GM18505 (cell line): ENCODE measurements around the gene CDC37.
A peak's percentile ranks its signal among the peaks of the same experiment; 100 is the strongest.
"Not testable (repeated sequence)": the region's sequence is repeated elsewhere in the genome, so short reads cannot be mapped to it uniquely, and the experiment has no call there.

ENCODE experiments used
- ATAC-seq: cut with Tn5 transposase; IDR thresholded peaks from one replicate; pipeline ENCODE4 v1.9.1; 2021; ENCODE audit not compliant: unreplicated experiment
- POLR2A ChIP-seq: IDR thresholded peaks from 4 replicates; pipeline ENCODE4 v1.6.1; 2011; ENCODE audit warnings: borderline replicate concordance; ENCODE audit not compliant: insufficient read depth, insufficient read length; ENCODE audit errors: extremely low read depth

The CDC37 gene

GRCh38 chr19:10416380-10417257 lies 13.3 kb upstream of the CDC37 start:
- ATAC-seq: peak; percentile 54
- no peak for TF ChIP-seq POLR2A

- TF ChIP-seq POLR2A: peak; percentile 41
- no peak for ATAC-seq
Measured at GRCh38 chr19:10416083-10416379, 12.7 kb upstream of the CDC37 start.

DNA sequence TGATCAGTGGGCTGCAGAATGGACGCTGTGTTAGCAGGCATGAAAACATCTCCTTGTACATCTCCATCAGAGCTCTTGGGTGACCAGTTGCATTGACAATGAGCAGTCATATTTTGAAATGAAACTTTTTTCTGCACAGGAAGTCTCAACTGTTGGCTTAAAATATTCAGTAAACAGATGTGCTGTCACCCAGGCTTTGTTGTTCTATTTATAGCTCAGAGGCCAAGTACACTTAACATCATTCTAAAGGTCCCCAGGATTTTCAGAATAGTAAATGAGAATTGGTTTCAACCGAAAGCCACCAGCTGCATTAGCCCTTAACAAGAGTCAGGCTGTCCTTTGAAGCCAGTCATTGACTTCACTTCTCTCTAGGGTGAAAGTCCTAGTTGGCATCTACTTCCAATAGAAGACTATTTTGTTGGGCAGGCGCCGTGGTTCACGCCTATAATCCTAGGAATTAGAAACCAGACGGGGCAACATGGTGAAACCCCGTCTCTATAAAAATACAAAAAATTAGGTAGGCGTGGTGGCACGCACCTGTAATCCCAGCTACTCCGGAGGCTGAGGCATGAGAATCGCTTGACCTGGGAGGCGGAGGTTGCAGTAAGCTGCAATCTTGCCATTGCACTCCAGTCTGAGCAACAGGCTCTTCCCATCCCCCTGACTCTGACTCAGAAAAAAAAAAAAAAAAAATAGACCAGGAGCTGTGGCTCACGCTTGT lies 9.1 kb upstream of the CDC37 start:
- peak; percentile 35 for ATAC-seq
- TF ChIP-seq POLR2A: peak; percentile 26

DNA sequence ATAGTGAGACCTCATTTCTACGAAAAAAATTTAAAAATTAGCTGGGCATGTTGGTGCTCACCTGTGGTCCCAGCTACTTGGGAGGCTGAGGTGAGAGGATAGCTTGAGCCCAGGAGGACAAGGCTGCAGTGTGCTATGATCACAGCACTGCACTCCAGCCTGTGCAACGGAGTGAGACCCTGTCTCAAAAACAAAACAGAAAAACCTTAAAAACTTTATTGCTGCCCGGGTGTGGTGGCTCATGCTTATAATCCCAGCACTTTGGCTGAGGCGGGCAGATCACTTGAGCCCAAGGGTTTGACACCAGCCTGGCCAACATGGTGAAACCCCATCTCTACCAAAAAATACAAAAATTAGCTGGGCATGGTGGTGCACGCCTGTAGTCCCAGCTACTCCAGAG lies 7.9 kb upstream of the CDC37 start:
- not testable (repeated sequence) for ATAC-seq

GRCh38 chr19:10408511-10409283 lies 5.4 kb upstream of the CDC37 start:
- TF ChIP-seq POLR2A: no peak
- no peak for ATAC-seq

DNA sequence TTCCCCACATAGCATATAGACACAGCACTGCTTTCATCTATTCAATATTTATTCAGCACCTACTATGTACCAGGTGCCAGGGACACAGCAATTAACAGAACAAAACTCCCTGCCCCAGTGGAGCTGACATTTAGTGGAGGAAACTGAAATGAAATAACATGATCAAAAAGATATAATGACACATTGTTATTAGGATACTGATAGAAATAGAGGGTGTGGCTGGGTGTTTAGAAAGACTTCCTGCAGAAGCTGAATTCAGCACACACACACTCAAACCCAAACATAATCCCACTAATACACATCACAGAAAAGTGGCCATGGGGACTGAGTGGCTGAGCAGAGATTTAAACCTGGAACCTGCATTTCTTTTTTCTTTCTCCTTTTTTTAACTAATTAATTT lies 3.8 kb upstream of the CDC37 start:
- ATAC-seq: no peak
- TF ChIP-seq POLR2A: no peak

DNA sequence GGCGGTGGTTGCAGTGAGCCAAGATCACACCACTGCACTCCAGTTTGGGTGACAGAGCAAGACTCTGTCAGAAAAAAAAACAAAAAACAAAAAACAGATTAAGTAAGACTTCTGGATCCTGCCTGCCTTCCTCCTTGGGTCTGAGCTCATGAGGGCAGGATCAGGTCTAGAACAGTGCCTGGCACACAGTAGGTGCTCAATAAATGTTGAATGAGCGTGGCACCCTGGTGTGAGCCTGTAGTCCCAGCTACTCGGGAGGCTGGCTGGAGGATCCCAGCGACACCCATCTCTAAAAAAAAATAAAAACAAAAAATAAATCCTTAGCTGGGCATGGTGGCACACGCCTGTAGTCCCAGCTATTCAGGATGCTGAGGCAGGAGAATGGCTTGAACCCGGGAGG lies 2.8 kb upstream of the CDC37 start:
- TF ChIP-seq POLR2A: no peak
- no peak for ATAC-seq

- no peak for TF ChIP-seq POLR2A
- no peak for ATAC-seq
Measured at GRCh38 chr19:10404888-10405820, 1.8 kb upstream of the CDC37 start.

DNA sequence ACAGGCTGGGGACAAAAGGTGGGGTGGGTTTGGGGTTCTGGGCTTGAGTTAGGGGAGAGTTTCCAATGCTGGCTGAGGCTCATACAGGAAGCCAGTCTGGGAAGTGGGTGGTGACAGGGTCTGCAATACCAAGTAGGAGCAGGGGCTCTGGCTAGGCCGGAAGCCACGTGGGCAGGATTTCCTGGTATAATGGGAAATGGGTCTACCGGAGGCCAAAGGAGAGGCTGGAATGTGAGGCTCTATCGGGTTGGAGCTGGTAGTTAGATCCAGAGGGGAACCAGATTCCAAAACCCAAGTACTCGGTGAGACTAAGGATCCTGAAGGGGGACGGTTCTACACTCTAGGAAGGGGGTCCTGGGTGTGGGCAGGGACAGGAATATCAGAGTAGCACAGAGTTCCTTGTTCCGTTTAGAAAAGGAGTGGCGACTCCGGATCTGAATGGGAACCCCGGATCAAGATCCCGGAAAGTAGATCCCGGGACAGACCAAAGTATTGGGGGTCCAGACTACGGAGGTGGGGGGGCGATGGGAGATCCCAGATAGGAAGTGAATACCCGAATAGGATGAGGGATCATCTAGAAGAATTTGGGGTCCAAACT lies 802 bp downstream of the CDC37 start:
- no peak for ATAC-seq
- TF ChIP-seq POLR2A: no peak

GRCh38 chr19:10399878-10400277 lies 3.5 kb downstream of the CDC37 start:
- no peak for ATAC-seq
- no peak for TF ChIP-seq POLR2A

DNA sequence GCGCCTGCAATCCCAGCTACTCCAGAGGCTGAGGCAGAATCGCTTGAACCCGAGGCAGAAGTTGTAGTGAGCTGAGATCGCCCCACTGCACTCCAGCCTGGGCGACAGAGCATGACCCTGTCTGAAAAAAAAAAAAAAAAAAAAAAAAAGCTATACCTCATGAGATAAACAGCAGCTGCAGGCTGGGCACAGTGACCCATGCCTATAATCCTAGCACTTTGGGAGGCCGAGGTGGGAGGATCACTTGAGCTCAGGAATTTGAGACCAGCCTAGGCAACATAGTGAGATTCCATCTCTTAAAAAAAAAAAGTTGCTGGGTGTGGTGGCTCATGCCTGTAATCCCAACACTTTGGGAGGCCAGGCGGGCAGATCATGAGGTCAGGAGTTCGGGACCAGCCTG lies 4.0 kb downstream of the CDC37 start:
- ATAC-seq: not testable (repeated sequence)

DNA sequence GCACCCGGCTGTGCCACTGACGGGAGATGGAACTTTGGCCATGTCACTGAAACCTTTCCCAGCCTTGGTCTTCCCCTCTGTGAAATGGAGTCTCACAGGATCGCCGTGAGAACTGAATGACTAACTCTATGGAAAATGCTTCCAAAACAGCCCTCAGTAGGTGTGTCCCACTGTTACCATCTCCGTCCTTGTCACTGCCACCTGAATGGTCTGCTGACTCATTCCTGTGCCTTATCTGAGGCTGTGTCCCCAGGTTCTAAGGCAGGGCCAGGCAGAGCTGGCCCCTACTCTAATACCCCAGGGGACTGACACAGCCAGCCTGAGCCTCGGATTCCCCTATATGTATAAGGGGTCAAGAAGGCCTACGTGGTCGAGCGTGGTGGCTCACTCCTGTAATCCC lies 4.5 kb downstream of the CDC37 start:
- no peak for ATAC-seq
- no peak for TF ChIP-seq POLR2A
